Endodermal cell (in vitro differentiated cells): ENCODE measurements around the gene NUDT13. TPM values are rescaled to one million over a fixed set of nuclear protein-coding genes. Genes with fewer than 3 reads are reported as not detected.

ENCODE experiments used
- DNase-seq: peaks from one replicate; pipeline ENCODE4 v3.0.0-alpha.2; 2017
- H3K27ac ChIP-seq: 2 replicates; pipeline ENCODE4 v1.5.1; 2013; ENCODE audit warnings: mild to moderate bottlenecking, low read depth, low read length, moderate library complexity
- H3K27me3 ChIP-seq: 2 replicates; pipeline ENCODE4 v1.6.1; 2013; ENCODE audit warnings: mild to moderate bottlenecking, low read length, moderate library complexity; ENCODE audit not compliant: insufficient read depth, control insufficient read depth, poor library complexity, severe bottlenecking
- H3K36me3 ChIP-seq: 2 replicates; pipeline ENCODE4 v1.7.0; 2013; ENCODE audit warnings: mild to moderate bottlenecking, low read length, moderate library complexity; ENCODE audit not compliant: control insufficient read depth, insufficient read depth
- H3K4me1 ChIP-seq: one replicate; pipeline ENCODE4 v1.7.0; 2013; ENCODE audit warnings: low read length; ENCODE audit not compliant: control insufficient read depth, insufficient read depth
- H3K4me3 ChIP-seq: 2 replicates; pipeline ENCODE4 v1.5.1; 2013; ENCODE audit warnings: mild to moderate bottlenecking, low read length, moderate library complexity
- H3K9ac ChIP-seq: 2 replicates; pipeline ENCODE4 v1.6.1; 2013; ENCODE audit warnings: mild to moderate bottlenecking, low read length, moderate library complexity; ENCODE audit not compliant: poor library complexity, severe bottlenecking; ENCODE audit errors: extremely low read depth
- H3K9me3 ChIP-seq: 2 replicates; pipeline ENCODE4 v1.6.1; 2013; ENCODE audit warnings: mild to moderate bottlenecking, low read length, moderate library complexity; ENCODE audit not compliant: control insufficient read depth
- H3K27ac Mint-ChIP-seq: 2 replicates; pipeline ENCODE4 v1.8.0; 2020; ENCODE audit warnings: mixed read lengths
- H3K27me3 Mint-ChIP-seq: 2 replicates; pipeline ENCODE4 v1.8.0; 2021; ENCODE audit warnings: mild to moderate bottlenecking, mixed read lengths; ENCODE audit not compliant: insufficient read depth
- H3K36me3 Mint-ChIP-seq: 2 replicates; pipeline ENCODE4 v1.8.0; 2020; ENCODE audit warnings: low read depth, mixed read lengths
- H3K4me1 Mint-ChIP-seq: 2 replicates; pipeline ENCODE4 v1.8.0; 2020; ENCODE audit warnings: mixed read lengths
- H3K4me3 Mint-ChIP-seq: 2 replicates; pipeline ENCODE4 v1.8.0; 2020; ENCODE audit warnings: mild to moderate bottlenecking, moderate library complexity, mixed read lengths
- H3K9me3 Mint-ChIP-seq: 2 replicates; pipeline ENCODE4 v1.8.0; 2020; ENCODE audit warnings: mild to moderate bottlenecking, mixed read lengths
- CTCF ChIP-seq: fragments of 200-600 bp; sonication (generic); conservative IDR thresholded peaks from 2 replicates; pipeline ENCODE4 v1.5.0; 2021; ENCODE audit warnings: antibody characterized with exemption, mild to moderate bottlenecking
- WGBS, 2 experiments: methylation state at CpG; one replicate each; pipeline versions ENCODE4 v1.1.5 to v1.1.7; 2013; ENCODE audit warnings: missing lambda C conversion rate in 2 of 2, mixed read lengths in 1 of 2; ENCODE audit not compliant: insufficient coverage in 1 of 2, insufficient read length in 1 of 2; 5-methylcytosine and 5-hydroxymethylcytosine counted together
- long read RNA-seq, 4 experiments: library from polyadenylated mRNA in 2 of 4; library from RNA in 1 of 4; library from capped mRNA in 1 of 4; stranded (forward) in 3 of 4; unstranded in 1 of 4; transcript quantifications; one replicate each; pipeline ENCODE4 v2.0.0, GENCODE V29; 2020 to 2021; ENCODE audit warnings: inconsistent platforms in 1 of 4
- polyA plus RNA-seq, 2 experiments: library from polyadenylated mRNA; stranded (reverse); fragments of 50-300 nt; gene quantifications; one replicate each; pipeline ENCODE4 v1.2.3, GENCODE V29; 2013
- total RNA-seq, 2 donors: library from RNA; stranded (reverse); fragmentation: NEBNext Ultra II Directional in 1 of 2; extraction: Animal tissue kit (Norgen Biotek cat#: 25700) in 1 of 2; gene quantifications; 2 replicates in 1 of 2; 3 replicates in 1 of 2; pipeline ENCODE4 v1.2.1, GENCODE V29; 2021

The NUDT13 gene
- 1 to 10 TPM; 3.3 to 3.9 TPM for total RNA-seq
- polyA plus RNA-seq (2013, experiment 1 of 2), result 1.3 TPM
- polyA plus RNA-seq (2013, experiment 2 of 2), result 1.4 TPM
- long read RNA-seq, experiment 1, partial matches to known transcripts, result 0 of 1 reads
- long read RNA-seq, experiment 1, other reads (novel, unspliced or antisense), result 0 of 1 reads
- long read RNA-seq, experiment 2, partial matches to known transcripts, result 0 of 2 reads
- long read RNA-seq, experiment 2, other reads (novel, unspliced or antisense), result 1 of 2 reads
- long read RNA-seq, experiment 3, partial matches to known transcripts, result 0 of 6 reads
- long read RNA-seq, experiment 3, other reads (novel, unspliced or antisense), result 5 of 6 reads
- long read RNA-seq, experiment 4, partial matches to known transcripts, result 0 of 2 reads
- long read RNA-seq, experiment 4, other reads (novel, unspliced or antisense), result 1 of 2 reads

GRCh38 chr10:73110345-73110849, at the start of gene NUDT13:
NUDT13 (plus strand) TSS chr10:73110455; CDS start chr10:73114366, 3,911 bp downstream.
- no peak for TF ChIP-seq CTCF
- Histone ChIP-seq H3K27ac (no peak within 1 kb of the TSS), H3K27me3 (no peaks in the 10 kb centered on the region), H3K36me3 (no peaks in the 10 kb centered on the region), H3K9ac (peak within 1 kb of the TSS; percentile 22), H3K9me3 (peaks cover 11% of the 10 kb centered on the region), H3K4me3 (peak within 1 kb of the TSS; percentile 83), H3K4me1 (no peaks in the 10 kb centered on the region)
- DNase-seq, result peak; percentile 89
- peaks cover 3% of the 10 kb centered on the region for H3K4me1 Mint-ChIP-seq
- peaks cover 18% of the 10 kb centered on the region for H3K36me3 Mint-ChIP-seq
- WGBS, 2 experiments, result 18 to 41% methylated on average over 5 of the region's 5 CpGs
- peaks cover 18% of the 10 kb centered on the region for H3K9me3 Mint-ChIP-seq
- H3K27me3 Mint-ChIP-seq, result no peaks in the 10 kb centered on the region
- peak within 1 kb of the TSS; percentile 99 for H3K27ac Mint-ChIP-seq
- peak within 1 kb of the TSS; percentile 74 for H3K4me3 Mint-ChIP-seq

GRCh38 chr10:73060738-73061635, 49.3 kb upstream of the NUDT13 start:
- Histone ChIP-seq H3K9ac (no peak overlapping the region), H3K36me3 (peaks cover 21% of the 10 kb centered on the region), H3K4me3 (no peak overlapping the region), H3K9me3 (no peaks in the 10 kb centered on the region), H3K27ac (no peak overlapping the region), H3K27me3 (no peaks in the 10 kb centered on the region), H3K4me1 (no peaks in the 10 kb centered on the region)
- H3K9me3 Mint-ChIP-seq, result no peaks in the 10 kb centered on the region
- H3K36me3 Mint-ChIP-seq, result peaks cover 44% of the 10 kb centered on the region
- TF ChIP-seq CTCF, result peak; percentile 74
- no peaks in the 10 kb centered on the region for H3K4me1 Mint-ChIP-seq
- H3K4me3 Mint-ChIP-seq, result no peak overlapping the region
- WGBS, 2 experiments, result 40 to 100% methylated on average over 1 to 5 of the region's 5 CpGs
- no peak overlapping the region for H3K27ac Mint-ChIP-seq
- no peaks in the 10 kb centered on the region for H3K27me3 Mint-ChIP-seq
- DNase-seq, result no peak

- 93 to 100% methylated on average over 1 of the region's 1 CpG for WGBS, 2 experiments
- Mint-ChIP-seq H3K36me3 (peaks cover 50% of the 10 kb centered on the region), H3K9me3 (no peaks in the 10 kb centered on the region), H3K4me3 (no peak overlapping the region), H3K27me3 (no peaks in the 10 kb centered on the region), H3K4me1 (no peaks in the 10 kb centered on the region), H3K27ac (no peak overlapping the region)
- Histone ChIP-seq H3K4me3 (no peak overlapping the region), H3K9ac (no peak overlapping the region), H3K27ac (no peak overlapping the region), H3K36me3 (peaks cover 27% of the 10 kb centered on the region), H3K27me3 (no peaks in the 10 kb centered on the region), H3K9me3 (no peaks in the 10 kb centered on the region), H3K4me1 (no peaks in the 10 kb centered on the region)
- no peak for DNase-seq
- no peak for TF ChIP-seq CTCF
These were observed 48.5 kb upstream of the NUDT13 start for GRCh38 chr10:73061743-73062142.
